ENCODE measurements around the gene ST7L.

ST7L gene

DNA sequence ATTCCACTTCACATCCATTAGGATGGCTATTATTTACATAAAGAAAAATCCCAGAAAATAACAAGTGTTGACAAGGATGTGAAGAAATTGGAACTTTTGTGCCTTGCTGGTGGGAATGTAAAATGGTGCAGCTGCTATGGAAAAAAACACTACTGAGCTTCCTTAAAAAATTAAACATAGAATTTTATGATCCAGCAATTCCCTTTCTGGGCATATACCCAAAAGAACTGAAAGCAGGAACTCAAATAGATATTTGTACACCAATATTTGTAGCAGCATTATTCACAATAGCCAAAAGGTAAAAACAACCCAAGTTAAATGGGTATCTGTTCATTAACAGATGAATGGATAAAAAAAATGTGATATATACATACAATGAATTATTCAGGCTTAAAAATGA is 64.5 kb downstream of the ST7L start:
- Histone ChIP-seq H3K27ac (no peak overlapping the region), H3K4me3 (ENCODE audit: low read depth, low read length) (no peak overlapping the region), H3K27me3 (replicated peaks) (no peaks in the 10 kb centered on the region), H3K36me3 (replicated peaks) (no peaks in the 10 kb centered on the region)
- no peak for DNase-seq
- TF ChIP-seq, protein P1, sequence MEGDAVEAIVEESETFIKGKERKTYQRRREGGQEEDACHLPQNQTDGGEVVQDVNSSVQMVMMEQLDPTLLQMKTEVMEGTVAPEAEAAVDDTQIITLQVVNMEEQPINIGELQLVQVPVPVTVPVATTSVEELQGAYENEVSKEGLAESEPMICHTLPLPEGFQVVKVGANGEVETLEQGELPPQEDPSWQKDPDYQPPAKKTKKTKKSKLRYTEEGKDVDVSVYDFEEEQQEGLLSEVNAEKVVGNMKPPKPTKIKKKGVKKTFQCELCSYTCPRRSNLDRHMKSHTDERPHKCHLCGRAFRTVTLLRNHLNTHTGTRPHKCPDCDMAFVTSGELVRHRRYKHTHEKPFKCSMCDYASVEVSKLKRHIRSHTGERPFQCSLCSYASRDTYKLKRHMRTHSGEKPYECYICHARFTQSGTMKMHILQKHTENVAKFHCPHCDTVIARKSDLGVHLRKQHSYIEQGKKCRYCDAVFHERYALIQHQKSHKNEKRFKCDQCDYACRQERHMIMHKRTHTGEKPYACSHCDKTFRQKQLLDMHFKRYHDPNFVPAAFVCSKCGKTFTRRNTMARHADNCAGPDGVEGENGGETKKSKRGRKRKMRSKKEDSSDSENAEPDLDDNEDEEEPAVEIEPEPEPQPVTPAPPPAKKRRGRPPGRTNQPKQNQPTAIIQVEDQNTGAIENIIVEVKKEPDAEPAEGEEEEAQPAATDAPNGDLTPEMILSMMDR (IDR thresholded peaks at IDR 0.05; ENCODE audit: low read depth, low read length, missing control alignments) = no peak
- in situ Hi-C loops (cut with HindIII; ENCODE audit: low pct_ligation_motif_present, low sequenced_read_pairs) = no loop called here

GRCh38 chr1:112549590-112549989 is 69.4 kb downstream of the ST7L start:
- H3K36me3 ChIP-seq (replicated peaks) = no peaks in the 10 kb centered on the region
- H3K4me3 ChIP-seq (ENCODE audit: low read depth, low read length) = no peak overlapping the region
- DNase-seq = no peak
- in situ Hi-C loops (cut with HindIII; ENCODE audit: low pct_ligation_motif_present, low sequenced_read_pairs) = no loop called here
- H3K27ac ChIP-seq = no peak overlapping the region
- H3K27me3 ChIP-seq (replicated peaks) = no peaks in the 10 kb centered on the region
- TF ChIP-seq, protein P1 (IDR thresholded peaks at IDR 0.05; ENCODE audit: low read depth, low read length, missing control alignments) = no peak

DNA sequence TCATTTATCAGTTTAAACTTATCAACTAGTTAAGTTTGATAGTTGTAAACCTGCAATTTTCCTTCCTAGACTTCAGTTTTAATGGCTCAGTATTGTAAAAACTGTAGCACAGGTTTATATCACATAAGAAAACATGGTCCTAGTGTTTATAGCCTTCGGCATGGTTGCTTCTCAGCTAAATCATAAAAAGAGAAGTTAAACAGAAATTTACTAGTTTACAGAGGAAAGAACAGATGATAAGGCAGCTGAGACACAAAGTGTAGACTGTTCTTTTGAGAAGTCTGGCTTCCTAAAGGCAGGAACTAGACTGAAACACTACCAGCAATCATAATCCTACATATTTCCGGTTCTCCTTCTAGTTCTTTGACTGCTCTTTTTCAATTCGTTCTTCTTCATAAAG is 70.4 kb downstream of the ST7L start:
- TF ChIP-seq, protein P1 (IDR thresholded peaks at IDR 0.05; ENCODE audit: low read depth, low read length, missing control alignments) = no peak
- no peak for DNase-seq
- in situ Hi-C loops (cut with HindIII; ENCODE audit: low pct_ligation_motif_present, low sequenced_read_pairs) = no loop called here
- Histone ChIP-seq H3K27ac (no peak overlapping the region), H3K27me3 (replicated peaks) (no peaks in the 10 kb centered on the region), H3K36me3 (replicated peaks) (no peaks in the 10 kb centered on the region), H3K4me3 (ENCODE audit: low read depth, low read length) (no peak overlapping the region)

DNA sequence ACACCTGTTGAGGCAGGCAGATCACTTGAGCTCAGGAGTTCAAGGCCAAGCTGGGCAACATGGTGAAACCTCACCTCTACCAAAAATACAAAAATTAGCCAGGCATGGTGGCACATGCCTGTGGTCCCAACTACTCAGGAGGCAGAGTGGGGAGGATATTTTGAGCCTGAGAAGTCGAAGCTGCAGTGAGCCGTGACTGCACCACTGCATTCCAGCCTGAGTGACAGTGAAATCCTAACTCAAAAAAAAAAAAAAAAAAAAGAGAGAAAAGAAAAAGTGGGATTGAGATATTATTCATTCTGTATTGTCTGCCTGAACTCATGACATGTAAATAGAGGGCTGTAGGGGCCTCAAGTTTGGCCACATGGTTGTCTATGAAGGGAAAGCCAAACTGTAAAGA is 72.9 kb downstream of the ST7L start:
- H3K4me3 ChIP-seq (ENCODE audit: low read depth, low read length) = no peak overlapping the region
- in situ Hi-C loops (cut with HindIII; ENCODE audit: low pct_ligation_motif_present, low sequenced_read_pairs) = no loop called here
- peak; percentile 56 for DNase-seq
- no peaks in the 10 kb centered on the region for H3K27me3 ChIP-seq (replicated peaks)
- no peaks in the 10 kb centered on the region for H3K36me3 ChIP-seq (replicated peaks)
- H3K27ac ChIP-seq = peak overlapping the region; percentile 100
- TF ChIP-seq, protein P1 (IDR thresholded peaks at IDR 0.05; ENCODE audit: low read depth, low read length, missing control alignments) = no peak

- TF ChIP-seq, protein P1 (IDR thresholded peaks at IDR 0.05; ENCODE audit: low read depth, low read length, missing control alignments) = no peak
- in situ Hi-C loops (cut with HindIII; ENCODE audit: low pct_ligation_motif_present, low sequenced_read_pairs) = no loop called here
- H3K27me3 ChIP-seq (replicated peaks) = no peaks in the 10 kb centered on the region
- no peaks in the 10 kb centered on the region for H3K36me3 ChIP-seq (replicated peaks)
- H3K4me3 ChIP-seq (ENCODE audit: low read depth, low read length) = no peak overlapping the region
- peak; percentile 24 for DNase-seq
- H3K27ac ChIP-seq = peak overlapping the region; percentile 100
Measured at GRCh38 chr1:112544751-112545150, 74.2 kb downstream of the ST7L start.

DNA sequence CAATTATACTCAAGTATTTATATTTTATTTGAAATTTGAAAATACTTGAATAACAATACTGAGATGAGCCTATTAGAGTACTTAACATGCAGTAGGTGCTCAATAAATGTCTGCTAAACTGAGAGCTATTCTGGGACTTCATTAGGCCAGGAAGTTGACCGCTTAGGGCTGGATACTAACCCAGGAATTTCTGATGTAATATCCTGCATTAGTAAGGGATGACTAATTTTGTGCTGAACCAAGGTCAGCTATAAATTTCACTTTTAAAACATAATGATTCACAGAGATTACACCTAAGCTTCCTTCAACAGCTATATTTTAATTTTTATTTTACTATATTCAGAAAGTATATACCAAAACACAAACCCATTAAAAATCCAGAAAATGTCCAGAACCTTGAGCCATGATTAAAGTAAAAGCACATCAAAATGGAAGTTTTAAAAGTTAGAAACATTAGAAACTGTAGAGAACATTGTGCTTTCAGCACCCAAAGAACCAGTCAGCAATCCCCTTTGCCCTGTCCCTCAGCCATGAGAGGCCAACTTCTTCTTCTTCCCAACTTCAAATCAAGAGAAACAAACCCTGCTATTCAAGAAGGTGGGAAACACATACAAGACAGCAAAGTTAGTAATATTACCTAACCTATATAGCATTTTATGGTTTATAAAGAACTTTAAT is 74.8 kb downstream of the ST7L start:
- in situ Hi-C loops (cut with HindIII; ENCODE audit: low pct_ligation_motif_present, low sequenced_read_pairs) = no loop called here
- TF ChIP-seq, protein P1 (IDR thresholded peaks at IDR 0.05; ENCODE audit: low read depth, low read length, missing control alignments) = no peak
- H3K36me3 ChIP-seq (replicated peaks) = no peaks in the 10 kb centered on the region
- DNase-seq = peak; percentile 91
- H3K27ac ChIP-seq = peak overlapping the region; percentile 100
- no peaks in the 10 kb centered on the region for H3K27me3 ChIP-seq (replicated peaks)
- H3K4me3 ChIP-seq (ENCODE audit: low read depth, low read length) = no peak overlapping the region
